ENCODE measurements around the gene KRT7. TPM values are rescaled to one million over a fixed set of nuclear protein-coding genes. Genes with fewer than 3 reads are reported as not detected.
"Not testable (repeated sequence)": the region's sequence is repeated elsewhere in the genome, so short reads cannot be mapped to it uniquely, and the experiment has no call there.

KRT7 gene
- total and polyA plus RNA-seq, 4 donors: 0.37 to 9.9 (median 7.0) TPM

DNA sequence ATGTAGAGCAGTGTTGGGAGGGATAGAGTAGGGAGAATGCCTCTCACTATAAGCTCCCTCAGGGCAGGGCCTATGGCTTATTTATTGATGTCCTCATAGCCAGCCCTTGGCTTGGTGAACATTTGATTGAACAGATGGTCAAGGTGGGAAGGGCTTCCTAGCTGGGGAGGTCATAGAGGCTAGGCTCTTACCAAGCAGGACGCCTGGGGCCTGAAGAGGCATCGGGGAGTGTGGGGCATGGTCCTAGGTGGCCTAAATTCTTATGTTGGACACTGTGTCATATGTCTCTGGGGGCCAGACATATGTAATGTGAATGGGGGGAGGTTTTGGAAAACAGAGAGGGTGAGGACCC lies 23.5 kb downstream of the KRT7 start:
- Histone ChIP-seq H3K36me3 (ENCODE audit: control insufficient read depth in 4 of 4, insufficient read depth in 3 of 4, low read depth in 1 of 4, low read length in 3 of 4) (no peaks in the 10 kb centered on the region), H3K4me3 (ENCODE audit: low read depth in 1 of 3, low read length in 3 of 3) (no peak overlapping the region), H3K27ac (ENCODE audit: low read depth in 1 of 2, low read length in 2 of 2) (no peak overlapping the region), H3K9me3 (ENCODE audit: control insufficient read depth in 4 of 4, low read length in 3 of 4) (no peaks in the 10 kb centered on the region), H3K4me1 (ENCODE audit: control insufficient read depth in 4 of 4, insufficient read depth in 4 of 4, low read length in 3 of 4) (peaks cover 0 to 5% (median 0%) of the 10 kb centered on the region in 4 donors), H3K9ac (ENCODE audit: low read depth in 1 of 2, low read length in 2 of 2) (no peak overlapping the region), H3K27me3 (ENCODE audit: control insufficient read depth in 4 of 4, insufficient read depth in 4 of 4, low read length in 3 of 4) (peaks cover 2 to 12% (median 7%) of the 10 kb centered on the region in 4 donors)
- no peak for DNase-seq (ENCODE audit: low spot score)
- 60% methylated on average over 2 of the region's 2 CpGs for WGBS
- no peak for TF ChIP-seq YY1 (IDR thresholded peaks at IDR 0.05)
- TF ChIP-seq, protein P1, sequence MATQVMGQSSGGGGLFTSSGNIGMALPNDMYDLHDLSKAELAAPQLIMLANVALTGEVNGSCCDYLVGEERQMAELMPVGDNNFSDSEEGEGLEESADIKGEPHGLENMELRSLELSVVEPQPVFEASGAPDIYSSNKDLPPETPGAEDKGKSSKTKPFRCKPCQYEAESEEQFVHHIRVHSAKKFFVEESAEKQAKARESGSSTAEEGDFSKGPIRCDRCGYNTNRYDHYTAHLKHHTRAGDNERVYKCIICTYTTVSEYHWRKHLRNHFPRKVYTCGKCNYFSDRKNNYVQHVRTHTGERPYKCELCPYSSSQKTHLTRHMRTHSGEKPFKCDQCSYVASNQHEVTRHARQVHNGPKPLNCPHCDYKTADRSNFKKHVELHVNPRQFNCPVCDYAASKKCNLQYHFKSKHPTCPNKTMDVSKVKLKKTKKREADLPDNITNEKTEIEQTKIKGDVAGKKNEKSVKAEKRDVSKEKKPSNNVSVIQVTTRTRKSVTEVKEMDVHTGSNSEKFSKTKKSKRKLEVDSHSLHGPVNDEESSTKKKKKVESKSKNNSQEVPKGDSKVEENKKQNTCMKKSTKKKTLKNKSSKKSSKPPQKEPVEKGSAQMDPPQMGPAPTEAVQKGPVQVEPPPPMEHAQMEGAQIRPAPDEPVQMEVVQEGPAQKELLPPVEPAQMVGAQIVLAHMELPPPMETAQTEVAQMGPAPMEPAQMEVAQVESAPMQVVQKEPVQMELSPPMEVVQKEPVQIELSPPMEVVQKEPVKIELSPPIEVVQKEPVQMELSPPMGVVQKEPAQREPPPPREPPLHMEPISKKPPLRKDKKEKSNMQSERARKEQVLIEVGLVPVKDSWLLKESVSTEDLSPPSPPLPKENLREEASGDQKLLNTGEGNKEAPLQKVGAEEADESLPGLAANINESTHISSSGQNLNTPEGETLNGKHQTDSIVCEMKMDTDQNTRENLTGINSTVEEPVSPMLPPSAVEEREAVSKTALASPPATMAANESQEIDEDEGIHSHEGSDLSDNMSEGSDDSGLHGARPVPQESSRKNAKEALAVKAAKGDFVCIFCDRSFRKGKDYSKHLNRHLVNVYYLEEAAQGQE (IDR thresholded peaks at IDR 0.05): no peak
- TF ChIP-seq, protein P2, sequence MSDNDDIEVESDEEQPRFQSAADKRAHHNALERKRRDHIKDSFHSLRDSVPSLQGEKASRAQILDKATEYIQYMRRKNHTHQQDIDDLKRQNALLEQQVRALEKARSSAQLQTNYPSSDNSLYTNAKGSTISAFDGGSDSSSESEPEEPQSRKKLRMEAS (IDR thresholded peaks at IDR 0.05): no peak
- no peak for TF ChIP-seq GABPA (IDR thresholded peaks at IDR 0.05 in 1 of 2, conservative IDR thresholded peaks at IDR 0.05 in 1 of 2)
- TF ChIP-seq RAD21 (IDR thresholded peaks at IDR 0.05): no peak
- TF ChIP-seq FOXA2 (IDR thresholded peaks at IDR 0.05): no peak
- no peak for TF ChIP-seq EGR1 (IDR thresholded peaks at IDR 0.05; ENCODE audit: low read depth in 2 of 2)
- TF ChIP-seq FOXA1 (IDR thresholded peaks at IDR 0.05): no peak

DNA sequence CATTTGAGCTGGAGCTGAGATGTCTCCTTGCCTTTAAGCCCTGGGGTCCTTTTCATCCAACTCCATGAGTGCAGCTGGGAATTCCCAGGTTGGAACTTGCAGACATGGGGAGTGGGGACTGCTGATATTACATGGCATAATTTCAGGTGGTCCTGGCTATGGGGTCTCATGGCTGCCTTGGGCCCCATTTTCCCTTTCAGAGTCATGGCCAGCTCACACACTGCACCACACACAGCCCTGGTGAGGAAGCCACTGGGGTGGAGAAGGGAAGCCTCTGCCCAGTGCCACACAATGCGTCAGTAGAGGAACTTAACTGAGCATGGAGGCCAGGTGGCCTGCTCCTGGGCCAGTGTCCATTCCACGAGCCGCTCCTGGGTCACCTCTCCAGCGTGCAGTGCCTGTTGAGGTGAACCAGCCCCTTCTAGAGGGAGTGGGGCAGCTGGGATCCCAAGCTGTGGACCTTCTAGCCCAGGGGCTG lies 24.1 kb downstream of the KRT7 start:
- TF ChIP-seq SP1 (IDR thresholded peaks at IDR 0.05) (no peak), YY1 (IDR thresholded peaks at IDR 0.05) (no peak), FOXA2 (IDR thresholded peaks at IDR 0.05) (no peak), HNF4A (conservative IDR thresholded peaks at IDR 0.05) (no peak), RXRA (IDR thresholded peaks at IDR 0.05) (no peak), HNF4G (IDR thresholded peaks at IDR 0.05) (no peak), TAF1 (conservative IDR thresholded peaks at IDR 0.05) (no peak)
- TF ChIP-seq, protein P1 (IDR thresholded peaks at IDR 0.05): no peak
- TF ChIP-seq, protein P3, sequence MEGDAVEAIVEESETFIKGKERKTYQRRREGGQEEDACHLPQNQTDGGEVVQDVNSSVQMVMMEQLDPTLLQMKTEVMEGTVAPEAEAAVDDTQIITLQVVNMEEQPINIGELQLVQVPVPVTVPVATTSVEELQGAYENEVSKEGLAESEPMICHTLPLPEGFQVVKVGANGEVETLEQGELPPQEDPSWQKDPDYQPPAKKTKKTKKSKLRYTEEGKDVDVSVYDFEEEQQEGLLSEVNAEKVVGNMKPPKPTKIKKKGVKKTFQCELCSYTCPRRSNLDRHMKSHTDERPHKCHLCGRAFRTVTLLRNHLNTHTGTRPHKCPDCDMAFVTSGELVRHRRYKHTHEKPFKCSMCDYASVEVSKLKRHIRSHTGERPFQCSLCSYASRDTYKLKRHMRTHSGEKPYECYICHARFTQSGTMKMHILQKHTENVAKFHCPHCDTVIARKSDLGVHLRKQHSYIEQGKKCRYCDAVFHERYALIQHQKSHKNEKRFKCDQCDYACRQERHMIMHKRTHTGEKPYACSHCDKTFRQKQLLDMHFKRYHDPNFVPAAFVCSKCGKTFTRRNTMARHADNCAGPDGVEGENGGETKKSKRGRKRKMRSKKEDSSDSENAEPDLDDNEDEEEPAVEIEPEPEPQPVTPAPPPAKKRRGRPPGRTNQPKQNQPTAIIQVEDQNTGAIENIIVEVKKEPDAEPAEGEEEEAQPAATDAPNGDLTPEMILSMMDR (IDR thresholded peaks at IDR 0.05; ENCODE audit: low read depth, low read length, missing input control): no peak
- TF ChIP-seq, protein P4, sequence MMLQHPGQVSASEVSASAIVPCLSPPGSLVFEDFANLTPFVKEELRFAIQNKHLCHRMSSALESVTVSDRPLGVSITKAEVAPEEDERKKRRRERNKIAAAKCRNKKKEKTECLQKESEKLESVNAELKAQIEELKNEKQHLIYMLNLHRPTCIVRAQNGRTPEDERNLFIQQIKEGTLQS (IDR thresholded peaks at IDR 0.05): no peak
- peaks cover 0 to 5% (median 0%) of the 10 kb centered on the region in 4 donors for H3K4me1 ChIP-seq (ENCODE audit: control insufficient read depth in 4 of 4, insufficient read depth in 4 of 4, low read length in 3 of 4)
- no peak overlapping the region for H3K9ac ChIP-seq (ENCODE audit: low read depth in 1 of 2, low read length in 2 of 2)
- no peak overlapping the region for H3K27ac ChIP-seq (ENCODE audit: low read depth in 1 of 2, low read length in 2 of 2)
- H3K4me3 ChIP-seq (ENCODE audit: low read depth in 1 of 3, low read length in 3 of 3): no peak overlapping the region
- no peak for DNase-seq (ENCODE audit: low spot score)
- WGBS: 91% methylated on average over 4 of the region's 4 CpGs
- H3K36me3 ChIP-seq (ENCODE audit: control insufficient read depth in 4 of 4, insufficient read depth in 3 of 4, low read depth in 1 of 4, low read length in 3 of 4): no peaks in the 10 kb centered on the region
- H3K27me3 ChIP-seq (ENCODE audit: control insufficient read depth in 4 of 4, insufficient read depth in 4 of 4, low read length in 3 of 4): peaks cover 2 to 12% (median 7%) of the 10 kb centered on the region in 4 donors
- H3K9me3 ChIP-seq (ENCODE audit: control insufficient read depth in 4 of 4, low read length in 3 of 4): no peaks in the 10 kb centered on the region

DNA sequence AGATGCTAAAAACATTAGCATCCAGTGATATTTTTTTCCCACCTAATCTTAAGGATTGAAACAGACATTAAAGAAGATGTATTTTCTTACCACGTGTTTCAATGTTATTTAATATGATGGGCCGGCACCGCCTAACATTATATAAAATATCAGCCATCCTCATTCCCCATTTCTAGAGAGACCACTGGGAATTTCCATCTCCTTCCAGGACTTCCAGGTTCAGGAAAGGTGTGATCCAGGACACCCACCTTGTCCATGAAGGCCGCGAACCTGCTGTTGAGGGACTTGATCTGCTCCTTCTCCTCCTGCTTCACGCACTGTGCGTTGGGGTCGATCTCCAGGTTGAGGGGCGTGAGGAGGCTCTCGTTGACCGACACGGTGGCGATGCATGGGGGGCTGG lies 24.9 kb downstream of the KRT7 start:
- WGBS: 48% methylated on average over 13 of the region's 13 CpGs
- not testable (repeated sequence) for H3K4me1 ChIP-seq (ENCODE audit: control insufficient read depth in 4 of 4, insufficient read depth in 4 of 4, low read length in 3 of 4); H3K9ac ChIP-seq (ENCODE audit: low read depth in 1 of 2, low read length in 2 of 2); H3K27ac ChIP-seq (ENCODE audit: low read depth in 1 of 2, low read length in 2 of 2); H3K36me3 ChIP-seq (ENCODE audit: control insufficient read depth in 4 of 4, insufficient read depth in 3 of 4, low read depth in 1 of 4, low read length in 3 of 4); H3K4me3 ChIP-seq (ENCODE audit: low read depth in 1 of 3, low read length in 3 of 3); H3K9me3 ChIP-seq (ENCODE audit: control insufficient read depth in 4 of 4, low read length in 3 of 4); DNase-seq (ENCODE audit: low spot score)
- H3K27me3 ChIP-seq (ENCODE audit: control insufficient read depth in 4 of 4, insufficient read depth in 4 of 4, low read length in 3 of 4): peaks cover 2 to 12% (median 7%) of the 10 kb centered on the region in 4 donors

All from liver (tissue), 9 donors.